Loucy (cell line): ENCODE data around the gene NHS.

Experiments used
- EZH2phosphoT487 ChIP-seq: fragments of 200-600 bp; IDR thresholded peaks from 2 replicates; pipeline ENCODE4 v1.6.1; 2018; ENCODE audit warnings: antibody characterized with exemption, mild to moderate bottlenecking, moderate library complexity, borderline replicate concordance
- TF ChIP-seq, protein P1 (sequence below): fragments of 200-600 bp; sonication (generic); conservative IDR thresholded peaks from 2 replicates; pipeline ENCODE4 v1.5.1; 2014; ENCODE audit warnings: mild to moderate bottlenecking, antibody characterized with exemption, low read length

DNA sequence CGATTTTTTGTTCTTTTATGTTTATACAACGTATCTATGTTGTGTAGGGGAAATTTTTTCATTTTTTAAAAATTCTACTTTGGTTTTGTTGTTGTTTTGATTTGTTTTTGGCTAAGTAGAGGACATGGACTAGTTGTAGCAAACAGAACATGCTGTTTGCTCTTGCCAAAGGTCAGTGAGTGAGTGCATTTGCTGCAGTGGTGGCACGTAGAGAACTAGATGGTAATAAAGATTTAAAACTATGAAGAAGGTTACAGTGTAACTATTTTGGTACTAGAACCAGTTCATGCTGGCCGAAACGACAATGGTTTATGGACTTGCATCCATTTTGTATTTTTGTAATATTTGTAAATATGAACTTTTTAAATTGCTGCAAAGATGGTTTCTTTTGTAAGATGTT is 360.4 kb downstream of the NHS start:
- TF ChIP-seq, protein P1, sequence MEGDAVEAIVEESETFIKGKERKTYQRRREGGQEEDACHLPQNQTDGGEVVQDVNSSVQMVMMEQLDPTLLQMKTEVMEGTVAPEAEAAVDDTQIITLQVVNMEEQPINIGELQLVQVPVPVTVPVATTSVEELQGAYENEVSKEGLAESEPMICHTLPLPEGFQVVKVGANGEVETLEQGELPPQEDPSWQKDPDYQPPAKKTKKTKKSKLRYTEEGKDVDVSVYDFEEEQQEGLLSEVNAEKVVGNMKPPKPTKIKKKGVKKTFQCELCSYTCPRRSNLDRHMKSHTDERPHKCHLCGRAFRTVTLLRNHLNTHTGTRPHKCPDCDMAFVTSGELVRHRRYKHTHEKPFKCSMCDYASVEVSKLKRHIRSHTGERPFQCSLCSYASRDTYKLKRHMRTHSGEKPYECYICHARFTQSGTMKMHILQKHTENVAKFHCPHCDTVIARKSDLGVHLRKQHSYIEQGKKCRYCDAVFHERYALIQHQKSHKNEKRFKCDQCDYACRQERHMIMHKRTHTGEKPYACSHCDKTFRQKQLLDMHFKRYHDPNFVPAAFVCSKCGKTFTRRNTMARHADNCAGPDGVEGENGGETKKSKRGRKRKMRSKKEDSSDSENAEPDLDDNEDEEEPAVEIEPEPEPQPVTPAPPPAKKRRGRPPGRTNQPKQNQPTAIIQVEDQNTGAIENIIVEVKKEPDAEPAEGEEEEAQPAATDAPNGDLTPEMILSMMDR = no peak
- TF ChIP-seq EZH2phosphoT487 = no peak
